M059J (cell line): ENCODE results near the gene ADGRG7. TPM values are rescaled to one million over a fixed set of nuclear protein-coding genes. Genes with fewer than 3 reads are reported as not detected.

Experiments
- DNase-seq: peaks from one replicate; pipeline ENCODE4 v3.0.0-alpha.2; 2012; ENCODE audit warnings: low read depth
- total RNA-seq: library from RNA; depleted of rRNA; stranded (reverse); fragments of >200 nt; shearing (Covaris generic); gene quantifications from 2 replicates; pipeline ENCODE4 v1.2.3, GENCODE V29; 2014; rRNA removed

ADGRG7 gene
- total RNA-seq, 1 experiment from 2014 or later, result not detected

- DNase-seq, result no peak
These were observed 134.1 kb downstream of the ADGRG7 start for GRCh38 chr3:100743535-100743934.

GRCh38 chr3:100744671-100745070, 135.3 kb downstream of the ADGRG7 start:
- no peak for DNase-seq

Other genes with a start within 250 kb of the ADGRG7 start
- 59.3 and 92.9 TPM in 2 replicates for gene TOMM70, start 208.5 kb upstream of the ADGRG7 start, total RNA-seq
- 7.1 and 11.2 TPM in 2 replicates for gene LNP1, start 208.1 kb upstream of the ADGRG7 start, total RNA-seq
- 41.0 and 46.1 TPM in 2 replicates for gene TMEM45A, start 117.0 kb upstream of the ADGRG7 start, total RNA-seq
- gene TFG, start 99.9 kb downstream of the ADGRG7 start, total RNA-seq, result 175 and 189 TPM in 2 replicates